H1 (cell line): ENCODE results near the gene RSPH6A. TPM values are rescaled to one million over a fixed set of nuclear protein-coding genes. Genes with fewer than 3 reads are reported as not detected.

Source experiments
- CTCF ChIA-PET: fragments of 300-600 bp; sonication (Branson Sonifier 250); formaldehyde crosslinking; loops from one replicate; lab custom pipeline; 2021; ENCODE audit not compliant: partially characterized antibody; lab: Charles Lee
- POLR2A ChIA-PET: fragments of 300-600 bp; sonication (Branson Sonifier 250); formaldehyde crosslinking; loops from one replicate; lab custom pipeline; 2021; ENCODE audit warnings: inconsistent platforms; ENCODE audit not compliant: partially characterized antibody; lab: Charles Lee
- DNase-seq, 2 experiments: peaks; one replicate each; pipeline versions ENCODE4 v3.0.0 to v3.0.0-alpha.2; 2010 to 2022; ENCODE audit warnings: low spot score in 2 of 2, low read depth in 1 of 2, mixed read lengths in 1 of 2
- FAIRE-seq: peaks from 2 replicates; lab custom pipeline; 2011; peaks lifted over from hg19 to GRCh38; lab: Jason Lieb, UNC
- H2AFZ ChIP-seq: 2 replicates; pipeline ENCODE4 v1.8.1; 2012; ENCODE audit warnings: low read length, inconsistent platforms
- H2AK5ac ChIP-seq: 2 replicates; pipeline ENCODE4 v1.6.1; 2013; ENCODE audit warnings: low read depth, low read length
- H2BK120ac ChIP-seq: replicated peaks from 2 replicates; pipeline ENCODE3; 2013; ENCODE audit warnings: low read depth, low read length, inconsistent platforms
- H2BK12ac ChIP-seq: 2 replicates; pipeline ENCODE4 v1.6.1; 2013; ENCODE audit warnings: low read depth, low read length
- H2BK15ac ChIP-seq: 2 replicates; pipeline ENCODE4 v1.6.1; 2013; ENCODE audit warnings: low read length
- H2BK20ac ChIP-seq: 2 replicates; pipeline ENCODE4 v1.6.1; 2013; ENCODE audit warnings: low read length
- H2BK5ac ChIP-seq: 2 replicates; pipeline ENCODE4 v1.6.1; 2013; ENCODE audit warnings: low read depth, low read length
- H3K14ac ChIP-seq: 2 replicates; pipeline ENCODE4 v1.6.1; 2013; ENCODE audit warnings: inconsistent platforms; ENCODE audit not compliant: insufficient read length
- H3K18ac ChIP-seq: 2 replicates; pipeline ENCODE4 v1.6.1; 2013; ENCODE audit warnings: low read length; ENCODE audit errors: extremely low read depth
- H3K23ac ChIP-seq: 2 replicates; pipeline ENCODE4 v1.6.1; 2013; ENCODE audit warnings: inconsistent platforms; ENCODE audit not compliant: insufficient read length
- H3K23me2 ChIP-seq: 2 replicates; pipeline ENCODE4 v1.6.1; 2013; ENCODE audit warnings: low read depth, low read length
- H3K27ac ChIP-seq: 2 replicates; pipeline ENCODE4 v1.6.1; 2011; ENCODE audit warnings: low read depth, low read length, inconsistent platforms
- H3K27me3 ChIP-seq, 4 experiments: replicated peaks in 1 of 4; 1 replicate in 1 of 4; 2 replicates in 3 of 4; pipeline versions ENCODE4 v1.6.1 to v1.8.1; 2011 to 2013; ENCODE audit warnings: low read length in 3 of 4, mild to moderate bottlenecking in 3 of 4, inconsistent platforms in 2 of 4, mixed read lengths in 2 of 4, moderate library complexity in 1 of 4; ENCODE audit not compliant: control insufficient read depth in 3 of 4, insufficient read depth in 3 of 4; ENCODE audit errors: extremely low read depth in 1 of 4
- H3K36me3 ChIP-seq, 4 experiments: 2 replicates each; pipeline versions ENCODE4 v1.6.1 to v1.8.1; 2011 to 2013; ENCODE audit warnings: mild to moderate bottlenecking in 4 of 4, low read length in 3 of 4, moderate library complexity in 2 of 4, control low read depth in 1 of 4, inconsistent platforms in 1 of 4; ENCODE audit not compliant: insufficient read depth in 4 of 4, control insufficient read depth in 2 of 4
- H3K4ac ChIP-seq: replicated peaks from 2 replicates; pipeline ENCODE3; 2013; ENCODE audit warnings: low read length, low read depth, mixed read lengths, inconsistent platforms; ENCODE audit not compliant: insufficient read length
- H3K4me1 ChIP-seq, 4 experiments: replicated peaks in 1 of 4; 1 replicate in 1 of 4; 2 replicates in 3 of 4; pipeline versions ENCODE4 v1.6.1 to v1.8.1; 2011 to 2013; ENCODE audit warnings: low read length in 3 of 4, inconsistent platforms in 2 of 4, mixed read lengths in 1 of 4; ENCODE audit not compliant: insufficient read depth in 4 of 4, control insufficient read depth in 3 of 4
- H3K4me2 ChIP-seq, 2 experiments: 2 replicates each; pipeline versions ENCODE4 v1.6.1 to v1.8.1; 2011 to 2013; ENCODE audit warnings: low read depth in 2 of 2, low read length in 2 of 2, control low read depth in 1 of 2, inconsistent platforms in 1 of 2, mild to moderate bottlenecking in 1 of 2; ENCODE audit not compliant: insufficient read depth in 1 of 2
- H3K4me3 ChIP-seq, 4 experiments: fragments of 200-600, 300-600 bp in 1 of 4; sonication (generic), shearing (Covaris generic), sonication (Bioruptor Twin) in 1 of 4; 2 replicates each; pipeline versions ENCODE4 v1.5.1 to v1.8.1; 2011 to 2016; ENCODE audit warnings: low read length in 4 of 4, low read depth in 3 of 4, control low read depth in 2 of 4, inconsistent platforms in 2 of 4, mild to moderate bottlenecking in 2 of 4, mixed read lengths in 1 of 4, moderate library complexity in 1 of 4; ENCODE audit not compliant: insufficient read depth in 2 of 4; ENCODE audit errors: extremely low read depth in 1 of 4
- H3K56ac ChIP-seq: replicated peaks from 2 replicates; pipeline ENCODE3; 2013; ENCODE audit warnings: low read depth, mild to moderate bottlenecking, mixed read lengths, low read length, inconsistent platforms; ENCODE audit not compliant: insufficient read length
- H3K79me1 ChIP-seq: 2 replicates; pipeline ENCODE4 v1.6.1; 2013; ENCODE audit warnings: low read depth, low read length, control low read depth
- H3K79me2 ChIP-seq, 2 experiments: 2 replicates each; pipeline versions ENCODE4 v1.6.1 to v1.8.1; 2012 to 2013; ENCODE audit warnings: low read length in 2 of 2, mild to moderate bottlenecking in 2 of 2, inconsistent platforms in 1 of 2; ENCODE audit not compliant: insufficient read depth in 2 of 2, control insufficient read depth in 1 of 2
- H3K9ac ChIP-seq, 4 experiments: replicated peaks in 1 of 4; 1 replicate in 1 of 4; 2 replicates in 3 of 4; pipeline versions ENCODE4 v1.6.1 to v1.8.1; 2011 to 2013; ENCODE audit warnings: low read depth in 3 of 4, low read length in 3 of 4, control low read depth in 2 of 4, mild to moderate bottlenecking in 2 of 4, moderate library complexity in 2 of 4, inconsistent platforms in 1 of 4; ENCODE audit errors: extremely low read depth in 1 of 4
- H3K9me3 ChIP-seq, 2 experiments: 2 replicates each; pipeline versions ENCODE4 v1.6.1 to v1.8.1; 2012 to 2013; ENCODE audit warnings: mild to moderate bottlenecking in 2 of 2, moderate library complexity in 2 of 2, control low read depth in 1 of 2, inconsistent platforms in 1 of 2, low read depth in 1 of 2, low read length in 1 of 2, mixed read lengths in 1 of 2; ENCODE audit not compliant: insufficient read depth in 2 of 2
- H4K20me1 ChIP-seq, 2 experiments: replicated peaks in 1 of 2; 2 replicates each; pipeline versions ENCODE3 to v1.8.1; 2011 to 2013; ENCODE audit warnings: inconsistent platforms in 2 of 2, low read length in 2 of 2, mild to moderate bottlenecking in 1 of 2; ENCODE audit not compliant: insufficient read depth in 2 of 2, control insufficient read depth in 1 of 2
- H4K5ac ChIP-seq: 2 replicates; pipeline ENCODE4 v1.6.1; 2013; ENCODE audit warnings: low read length, low read depth, mixed read lengths, inconsistent platforms; ENCODE audit not compliant: insufficient read length
- H4K8ac ChIP-seq: 2 replicates; pipeline ENCODE4 v1.8.0; 2013; ENCODE audit warnings: mild to moderate bottlenecking, moderate library complexity, low read length, inconsistent platforms; ENCODE audit not compliant: insufficient read depth; ENCODE audit errors: extremely low read depth
- H4K91ac ChIP-seq: replicated peaks from 2 replicates; pipeline ENCODE3; 2013; ENCODE audit warnings: low read length, mixed read lengths, inconsistent platforms; ENCODE audit not compliant: insufficient read length
- ASH2L ChIP-seq: fragments of 200-600, 300-600 bp; sonication (generic); IDR thresholded peaks from one replicate; pipeline ENCODE4 v1.7.1; 2017; ENCODE audit warnings: low read length
- CEBPB ChIP-seq: IDR thresholded peaks from 2 replicates; pipeline ENCODE4 v1.6.1; 2012; ENCODE audit warnings: low read depth, low read length
- SP1 ChIP-seq: IDR thresholded peaks from 2 replicates; pipeline ENCODE4 v1.6.1; 2011; ENCODE audit warnings: low read depth, low read length
- TAF7 ChIP-seq: optimal IDR thresholded peaks from 2 replicates; pipeline ENCODE3; 2011; ENCODE audit warnings: low read depth, mild to moderate bottlenecking, inconsistent platforms, low read length, moderate library complexity, borderline replicate concordance
- WGBS, 2 experiments: shearing (Covaris generic) in 1 of 2; methylation state at CpG; one replicate each; pipeline versions ENCODE4 v1.1.6 to v1.1.7; 2013 to 2015; ENCODE audit warnings: low lambda C conversion rate in 2 of 2, mixed read lengths in 2 of 2, inconsistent platforms in 1 of 2, low coverage in 1 of 2, missing lambda C conversion rate in 1 of 2; ENCODE audit not compliant: insufficient replicate concordance in 2 of 2, insufficient coverage in 1 of 2, insufficient read length in 1 of 2; ENCODE audit errors: extremely low coverage in 1 of 2, missing lambda C conversion rate in 1 of 2; 5-methylcytosine and 5-hydroxymethylcytosine counted together
- polyA plus RNA-seq, 7 experiments: library from polyadenylated mRNA; depleted of rRNA in 3 of 7; stranded (reverse) in 5 of 7; unstranded in 2 of 7; fragments of >200 nt in 5 of 7; fragments of 200-250 nt in 2 of 7; gene quantifications; 1 replicate in 5 of 7; 2 replicates in 1 of 7; 4 replicates in 1 of 7; pipeline versions ENCODE4 v1.2.1 to v1.2.3, GENCODE V29; 2011 to 2013; ENCODE audit warnings: missing spikeins in 2 of 7, mixed read lengths in 2 of 7
- total RNA-seq: library from RNA; stranded (reverse); fragmentation: NEBNext Ultra II Directional; extraction: Animal tissue kit (Norgen Biotek cat#: 25700); gene quantifications from 2 replicates; pipeline ENCODE4 v1.2.1, GENCODE V29; 2021

Gene RSPH6A
- total and polyA plus RNA-seq, 2 of the 8 experiments (the other 6 are each of a cell fraction or from before 2014, with no cell fraction given) = 0.05 to 0.19 TPM

DNA sequence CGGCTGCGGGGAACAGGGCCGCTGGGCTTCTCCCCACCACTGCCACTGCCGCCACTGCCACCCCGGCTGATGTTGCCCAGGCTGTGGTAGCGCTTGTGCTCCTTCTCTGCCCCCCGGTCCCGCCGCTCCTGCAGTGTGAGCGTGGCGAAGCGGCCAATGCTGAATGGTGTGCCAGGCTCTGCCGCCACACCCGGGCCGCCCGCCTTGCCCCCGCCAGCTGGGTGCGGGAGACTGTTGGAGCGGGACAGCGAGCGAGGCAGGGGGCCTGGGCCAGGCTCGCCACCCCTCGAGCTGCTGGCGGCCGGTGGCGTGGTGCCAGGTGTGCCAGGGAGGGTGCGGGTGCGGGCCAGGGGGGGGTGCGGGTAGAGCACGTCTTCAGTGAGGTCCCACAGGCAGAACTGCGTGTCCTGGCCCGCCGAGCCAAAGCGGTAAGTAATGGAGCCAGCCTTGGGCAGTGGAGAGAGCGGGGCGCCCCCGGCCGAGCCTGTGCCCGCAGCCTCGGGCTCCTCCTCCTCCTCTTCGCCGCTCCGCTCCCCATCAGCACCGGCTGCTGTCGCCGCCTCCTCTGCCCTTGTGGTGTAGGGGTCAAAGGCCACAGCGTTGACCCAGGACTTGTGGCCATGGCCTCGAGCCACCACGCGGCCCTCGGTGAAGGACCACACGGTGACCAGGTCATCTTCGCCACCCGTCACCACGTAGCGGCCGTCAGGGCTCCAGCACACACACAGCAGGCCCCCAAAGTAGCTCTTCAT lies 29.2 kb downstream of the RSPH6A start:
- ChIA-PET POLR2A (interaction anchor here (1.1 to 1.5 kb wide), 4 partner anchors 9 to 14 kb away, joined by 3 read pairs; no protein-coding TSS in a partner anchor), CTCF (interaction anchor here (1.6 to 2.7 kb wide), 3 partner anchors 12 to 22 kb away, joined by 3 to 9 read pairs (median 8); no protein-coding TSS in a partner anchor)
- no peak overlapping the region for H3K56ac ChIP-seq
- no peak overlapping the region for H2BK12ac ChIP-seq
- H4K5ac ChIP-seq = no peak overlapping the region
- no peak overlapping the region for H3K4me3 ChIP-seq
- no peak overlapping the region for H2AFZ ChIP-seq
- no peak overlapping the region for H3K23ac ChIP-seq
- TF ChIP-seq ASH2L (no peak), TAF7 (no peak), SP1 (no peak), CEBPB (no peak)
- FAIRE-seq (no peak), DNase-seq (no peak)
- peaks cover 11 to 20% of the 10 kb centered on the region in 2 experiments for H4K20me1 ChIP-seq
- H3K79me1 ChIP-seq = peaks cover 4% of the 10 kb centered on the region; the same call in 1 of the 2 replicates
- no peaks in the 10 kb centered on the region for H3K23me2 ChIP-seq
- H3K18ac ChIP-seq = no peak overlapping the region
- 92% methylated on average over 37 of the region's 57 CpGs; no CpG with 5 or more reads in 1 of the 2 experiments for WGBS, 2 experiments
- H3K4me1 ChIP-seq = peaks cover 0 to 11% (median 7%) of the 10 kb centered on the region in 4 experiments; a peak in 4 of 7 replicates
- H2BK5ac ChIP-seq = no peak overlapping the region
- no peak overlapping the region for H3K14ac ChIP-seq
- H2BK120ac ChIP-seq = no peak overlapping the region
- H3K27me3 ChIP-seq = no peaks in the 10 kb centered on the region
- no peak overlapping the region for H4K91ac ChIP-seq
- H2BK20ac ChIP-seq = no peak overlapping the region
- no peak overlapping the region for H3K27ac ChIP-seq
- H4K8ac ChIP-seq = no peak overlapping the region; the same call in 1 of the 2 replicates
- no peak overlapping the region for H3K4me2 ChIP-seq
- no peak overlapping the region for H3K4ac ChIP-seq
- no peaks in the 10 kb centered on the region for H3K9me3 ChIP-seq
- peaks cover 4 to 32% (median 18%) of the 10 kb centered on the region in 4 experiments; a peak in 6 of 8 replicates for H3K36me3 ChIP-seq
- no peak overlapping the region for H2BK15ac ChIP-seq
- H3K79me2 ChIP-seq = no peaks in the 10 kb centered on the region
- H3K9ac ChIP-seq = no peak overlapping the region
- no peak overlapping the region for H2AK5ac ChIP-seq
